Measurements from ENCODE around the gene SHOC2. TPM values are rescaled to one million over a fixed set of nuclear protein-coding genes. Genes with fewer than 3 reads are reported as not detected.

SHOC2 gene
- polyA plus RNA-seq, 3 donors = 13.9 to 69.9 (median 68.9) TPM

- Histone ChIP-seq H4K20me1 (ENCODE audit: insufficient read depth, low read length) (peaks cover 96% of the 10 kb centered on the region), H3K27me3 (ENCODE audit: control insufficient read depth in 2 of 2, insufficient read depth in 2 of 2, low read length in 2 of 2) (no peaks in the 10 kb centered on the region), H3K9ac (ENCODE audit: insufficient read depth, low read length, poor library complexity, severe bottlenecking) (no peak overlapping the region), H3K27ac (ENCODE audit: low read depth in 1 of 2, low read length in 2 of 2) (no peak overlapping the region), H3K36me3 (replicated peaks in 1 of 2; ENCODE audit: control insufficient read depth in 1 of 2, insufficient read depth in 2 of 2, low read length in 2 of 2) (no peaks in the 10 kb centered on the region), H2AFZ (ENCODE audit: insufficient read depth, low read depth, low read length, poor library complexity, severe bottlenecking) (no peak overlapping the region), H3K4me1 (ENCODE audit: control insufficient read depth in 1 of 2, insufficient read depth in 2 of 2, low read length in 2 of 2) (no peaks in the 10 kb centered on the region), H3K4me2 (replicated peaks; ENCODE audit: extremely low read depth, low read length, poor library complexity, severe bottlenecking) (no peak overlapping the region), H3K4me3 (replicated peaks in 1 of 3; ENCODE audit: low read depth in 2 of 3, low read length in 3 of 3) (no peak overlapping the region), H3K9me3 (replicated peaks in 1 of 2; ENCODE audit: control insufficient read depth in 1 of 2, insufficient read depth in 1 of 2, low read length in 2 of 2) (no peaks in the 10 kb centered on the region), H3K79me2 (ENCODE audit: insufficient read depth, low read length) (peaks cover 100% of the 10 kb centered on the region)
- Mint-ChIP-seq H3K27ac (peak overlapping the region in 2 of 7 donors; percentile 78 to 82), H3K4me1 (peaks cover 43% of the 10 kb centered on the region), H3K36me3 (peaks cover 15 to 33% of the 10 kb centered on the region in 2 donors), H3K4me3 (no peak overlapping the region), H3K27me3 (ENCODE audit: low read depth in 3 of 3) (no peaks in the 10 kb centered on the region), H3K9me3 (peaks cover 0 to 2% (median 0%) of the 10 kb centered on the region in 7 donors)
- TF ChIP-seq CTCF (IDR thresholded peaks at IDR 0.05) = no peak
- intact Hi-C loops (cut with micrococcal nuclease) = no loop called here
- WGBS (ENCODE audit: insufficient coverage) = no CpG with 5 or more reads among the region's 1 CpG
- no peak for DNase-seq
These were observed 57.2 kb downstream of the SHOC2 start for GRCh38 chr10:110976577-110976976.

GRCh38 chr10:110977662-110978061 is 58.3 kb downstream of the SHOC2 start:
- Histone ChIP-seq H3K36me3 (replicated peaks in 1 of 2; ENCODE audit: control insufficient read depth in 1 of 2, insufficient read depth in 2 of 2, low read length in 2 of 2) (no peaks in the 10 kb centered on the region), H4K20me1 (ENCODE audit: insufficient read depth, low read length) (peaks cover 90% of the 10 kb centered on the region), H3K9me3 (replicated peaks in 1 of 2; ENCODE audit: control insufficient read depth in 1 of 2, insufficient read depth in 1 of 2, low read length in 2 of 2) (no peaks in the 10 kb centered on the region), H3K27me3 (ENCODE audit: control insufficient read depth in 2 of 2, insufficient read depth in 2 of 2, low read length in 2 of 2) (no peaks in the 10 kb centered on the region), H3K27ac (ENCODE audit: low read depth in 1 of 2, low read length in 2 of 2) (peak overlapping the region in 1 of 2 donors; percentile 71), H2AFZ (ENCODE audit: insufficient read depth, low read depth, low read length, poor library complexity, severe bottlenecking) (no peak overlapping the region), H3K79me2 (ENCODE audit: insufficient read depth, low read length) (peaks cover 92% of the 10 kb centered on the region), H3K9ac (ENCODE audit: insufficient read depth, low read length, poor library complexity, severe bottlenecking) (no peak overlapping the region), H3K4me3 (replicated peaks in 1 of 3; ENCODE audit: low read depth in 2 of 3, low read length in 3 of 3) (no peak overlapping the region), H3K4me2 (replicated peaks; ENCODE audit: extremely low read depth, low read length, poor library complexity, severe bottlenecking) (no peak overlapping the region), H3K4me1 (ENCODE audit: control insufficient read depth in 1 of 2, insufficient read depth in 2 of 2, low read length in 2 of 2) (no peaks in the 10 kb centered on the region)
- H3K36me3 Mint-ChIP-seq = peaks cover 15 to 33% of the 10 kb centered on the region in 2 donors
- no peak for TF ChIP-seq CTCF (IDR thresholded peaks at IDR 0.05)
- H3K27me3 Mint-ChIP-seq (ENCODE audit: low read depth in 3 of 3) = no peaks in the 10 kb centered on the region
- peak overlapping the region in 2 of 7 donors; percentile 40 to 73 for H3K27ac Mint-ChIP-seq
- H3K9me3 Mint-ChIP-seq = peaks cover 0 to 2% (median 0%) of the 10 kb centered on the region in 7 donors
- H3K4me3 Mint-ChIP-seq = no peak overlapping the region
- peaks cover 41% of the 10 kb centered on the region for H3K4me1 Mint-ChIP-seq
- intact Hi-C loops (cut with micrococcal nuclease) = no loop called here
- no CpG with 5 or more reads among the region's 2 CpGs for WGBS (ENCODE audit: insufficient coverage)
- no peak for DNase-seq
